ENCODE results near the gene DOP1B. TPM values are rescaled to one million over a fixed set of nuclear protein-coding genes. Genes with fewer than 3 reads are reported as not detected.

Gene DOP1B
- total and polyA plus RNA-seq, 10 of the 15 experiments (the other 5 are each of a cell fraction or from before 2014, with no cell fraction given): 1.2 to 12.2 (median 4.3) TPM

DNA sequence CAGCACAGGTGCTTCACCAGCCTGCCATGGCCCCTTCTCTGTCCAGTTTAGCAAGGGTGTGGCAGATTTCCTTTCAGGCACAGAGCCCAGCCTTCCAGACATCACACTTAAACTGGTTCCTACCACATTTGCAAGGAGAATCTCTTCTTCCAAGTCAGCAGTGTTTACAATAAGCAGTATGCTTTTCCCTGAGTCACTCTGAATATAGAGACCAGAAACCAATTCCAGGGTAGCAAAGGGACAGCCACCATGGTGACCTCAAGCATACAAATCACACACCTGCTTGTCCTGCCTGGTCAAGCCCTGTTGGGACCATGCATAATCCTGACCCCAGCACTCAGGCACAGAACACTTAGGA is 30.4 kb upstream of the DOP1B start:
- TF ChIP-seq JUNB (IDR thresholded peaks at IDR 0.05) (no peak), NFYA (IDR thresholded peaks at IDR 0.05; ENCODE audit: borderline replicate concordance, low read depth, low read length) (no peak), TCF12 (IDR thresholded peaks at IDR 0.05; ENCODE audit: low read depth, low read length) (no peak), CHD2 (IDR thresholded peaks at IDR 0.05; ENCODE audit: borderline replicate concordance, low read depth, low read length) (no peak), SMAD1 (IDR thresholded peaks at IDR 0.05; ENCODE audit: low read depth, partially characterized antibody) (no peak), POLR2A (IDR thresholded peaks at IDR 0.05; ENCODE audit: low read depth, low read length) (no peak), POLR2AphosphoS5 (IDR thresholded peaks at IDR 0.05; ENCODE audit: low read length) (no peak), TARDBP (IDR thresholded peaks at IDR 0.05; ENCODE audit: borderline replicate concordance) (no peak), FOXM1 (IDR thresholded peaks at IDR 0.05; ENCODE audit: low read depth, low read length) (no peak), CBX3 (IDR thresholded peaks at IDR 0.05; ENCODE audit: borderline replicate concordance, low read depth) (no peak)
- TF ChIP-seq, protein P1, sequence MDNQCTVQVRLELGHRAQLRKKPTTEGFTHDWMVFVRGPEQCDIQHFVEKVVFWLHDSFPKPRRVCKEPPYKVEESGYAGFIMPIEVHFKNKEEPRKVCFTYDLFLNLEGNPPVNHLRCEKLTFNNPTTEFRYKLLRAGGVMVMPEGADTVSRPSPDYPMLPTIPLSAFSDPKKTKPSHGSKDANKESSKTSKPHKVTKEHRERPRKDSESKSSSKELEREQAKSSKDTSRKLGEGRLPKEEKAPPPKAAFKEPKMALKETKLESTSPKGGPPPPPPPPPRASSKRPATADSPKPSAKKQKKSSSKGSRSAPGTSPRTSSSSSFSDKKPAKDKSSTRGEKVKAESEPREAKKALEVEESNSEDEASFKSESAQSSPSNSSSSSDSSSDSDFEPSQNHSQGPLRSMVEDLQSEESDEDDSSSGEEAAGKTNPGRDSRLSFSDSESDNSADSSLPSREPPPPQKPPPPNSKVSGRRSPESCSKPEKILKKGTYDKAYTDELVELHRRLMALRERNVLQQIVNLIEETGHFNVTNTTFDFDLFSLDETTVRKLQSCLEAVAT (IDR thresholded peaks at IDR 0.05): no peak
- POLR2A ChIA-PET: interaction anchor here (0.5 to 0.6 kb wide), 2 partner anchors 194 to 195 kb away, joined by 4 read pairs; partner anchors contain the start of gene MORC3
- H3K36me3 ChIP-seq (ENCODE audit: control insufficient read depth in 2 of 2, insufficient read depth in 2 of 2, low read length in 1 of 2): no peaks in the 10 kb centered on the region
- H3K4me3 ChIP-seq: no peak overlapping the region
- H3K79me2 ChIP-seq (ENCODE audit: control insufficient read depth, insufficient read depth, low read length): no peaks in the 10 kb centered on the region
- CTCF ChIA-PET: interaction anchor here (1.0 to 2.0 kb wide), 10 partner anchors 9 to 804 kb away, joined by 3 to 4 read pairs (median 4); no protein-coding TSS in a partner anchor
- H3K27me3 ChIP-seq (replicated peaks in 1 of 2; ENCODE audit: control insufficient read depth in 2 of 2, insufficient read depth in 2 of 2, low read length in 1 of 2): no peaks in the 10 kb centered on the region
- ATAC-seq (no peak), DNase-seq (ENCODE audit: low read depth, low spot score) (no peak), FAIRE-seq (no peak)
- intact Hi-C loops (cut with micrococcal nuclease; ENCODE audit: unreplicated experiment): no loop called here
- RAD21 ChIA-PET (ENCODE audit: unreplicated experiment): no interaction called here
- H3K9ac ChIP-seq (ENCODE audit: control insufficient read depth, insufficient read depth, low read length): no peak overlapping the region
- H3K9me3 ChIP-seq (replicated peaks; ENCODE audit: control insufficient read depth, insufficient read depth, low read length): no peaks in the 10 kb centered on the region
- H2AFZ ChIP-seq (ENCODE audit: control insufficient read depth, low read depth, low read length): no peak overlapping the region
- in situ Hi-C loops (cut with MboI): no loop called here
- no TSS peak for BruUV-seq (replicated peaks)
- no peak overlapping the region for H3K4me2 ChIP-seq (ENCODE audit: control insufficient read depth, insufficient read depth)
- H3K27ac ChIP-seq (ENCODE audit: control insufficient read depth, insufficient read depth): no peak overlapping the region
- peaks cover 5% of the 10 kb centered on the region; the same call in 1 of the 2 replicates for H3K4me1 ChIP-seq (ENCODE audit: control insufficient read depth, insufficient read depth, low read length)
- H4K20me1 ChIP-seq (ENCODE audit: control insufficient read depth, insufficient read depth): no peaks in the 10 kb centered on the region
- SMC1A ChIA-PET (ENCODE audit: uncharacterized antibody, unreplicated experiment): no interaction called here
